ENCODE measurements around the gene DOLK. TPM values are rescaled to one million over a fixed set of nuclear protein-coding genes. Genes with fewer than 3 reads are reported as not detected.

Gene DOLK
- total RNA-seq, 1 experiment from 2014 or later: 12.0 TPM

GRCh38 chr9:128908372-128908771 lies 39.0 kb downstream of the DOLK start:
- H3K79me2 ChIP-seq (ENCODE audit: insufficient read depth, low read length): peaks cover 11% of the 10 kb centered on the region; the same call in 1 of the 2 replicates
- H3K9me2 ChIP-seq (ENCODE audit: insufficient read depth): no peaks in the 10 kb centered on the region
- H2AFZ ChIP-seq (ENCODE audit: low read depth, low read length, poor library complexity, severe bottlenecking): no peak overlapping the region
- H3K27ac ChIP-seq (ENCODE audit: low read depth, low read length): no peak overlapping the region
- peaks cover 6 to 14% of the 10 kb centered on the region in 2 experiments; a peak in 3 of 4 replicates for H3K36me3 ChIP-seq (ENCODE audit: control insufficient read depth in 1 of 2, insufficient read depth in 2 of 2, low read length in 2 of 2)
- BruUV-seq (replicated peaks): no TSS peak
- H3K9ac ChIP-seq (ENCODE audit: low read length): no peak overlapping the region
- no peaks in the 10 kb centered on the region for H3K27me3 ChIP-seq (ENCODE audit: insufficient read depth, low read length)
- CTCF ChIA-PET: no interaction called here
- POLR2A ChIA-PET: no interaction called here
- peaks cover 21 to 40% of the 10 kb centered on the region in 2 experiments for H3K4me1 ChIP-seq (ENCODE audit: control insufficient read depth in 1 of 2, insufficient read depth in 2 of 2, low read length in 2 of 2)
- no peak for TF ChIP-seq CBX3 (IDR thresholded peaks at IDR 0.05; ENCODE audit: low read depth)
- TF ChIP-seq CTCF (IDR thresholded peaks at IDR 0.05 in 2 of 3, conservative IDR thresholded peaks at IDR 0.05 in 1 of 3; ENCODE audit: borderline replicate concordance in 1 of 3, insufficient read depth in 1 of 3, low read depth in 2 of 3, low read length in 2 of 3): no peak
- TF ChIP-seq SP1 (IDR thresholded peaks at IDR 0.05; ENCODE audit: low read depth): no peak
- no peak for TF ChIP-seq EGR1 (IDR thresholded peaks at IDR 0.05; ENCODE audit: low read depth)
- no peaks in the 10 kb centered on the region for H3K9me3 ChIP-seq (ENCODE audit: control insufficient read depth in 1 of 2, insufficient read depth in 1 of 2, low read depth in 1 of 2, low read length in 2 of 2)
- H3K4me3 ChIP-seq (replicated peaks in 1 of 2; ENCODE audit: low read depth in 1 of 2, low read length in 2 of 2): no peak overlapping the region
- no peak overlapping the region for H3K4me2 ChIP-seq (ENCODE audit: low read length)
- H4K20me1 ChIP-seq (ENCODE audit: insufficient read depth): no peaks in the 10 kb centered on the region
- DNase-seq (ENCODE audit: low read depth, low spot score) (no peak), ATAC-seq (no peak)
- intact Hi-C loops (cut with micrococcal nuclease): no loop called here
- RAD21 ChIA-PET (ENCODE audit: low non-redundant PET in 1 of 2, low total read pairs in 2 of 2, uncharacterized antibody in 2 of 2, unreplicated experiment in 2 of 2): no interaction called here

DNA sequence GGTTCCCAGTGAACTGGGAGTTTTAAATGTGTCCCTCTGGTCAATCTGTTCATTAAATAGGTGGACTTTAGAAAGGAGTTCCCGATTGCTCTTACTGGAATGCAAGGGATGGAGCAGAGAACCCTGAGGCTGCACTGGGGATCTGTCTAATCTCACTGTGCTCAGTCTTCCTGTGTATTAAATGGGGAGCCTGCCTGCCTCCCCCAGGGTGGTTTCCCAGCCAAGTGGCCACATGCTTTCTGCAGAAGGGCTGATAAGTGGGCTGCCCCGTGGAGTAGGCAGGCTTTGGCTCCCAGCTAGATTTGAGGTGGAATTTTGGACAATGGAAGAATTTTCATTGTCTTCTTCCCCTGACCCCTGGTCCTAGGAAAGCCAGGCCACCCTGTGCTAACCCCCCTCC lies 40.7 kb downstream of the DOLK start:
- Histone ChIP-seq H3K27me3 (ENCODE audit: insufficient read depth, low read length) (no peaks in the 10 kb centered on the region), H4K20me1 (ENCODE audit: insufficient read depth) (no peaks in the 10 kb centered on the region), H3K27ac (ENCODE audit: low read depth, low read length) (no peak overlapping the region), H3K4me3 (replicated peaks in 1 of 2; ENCODE audit: low read depth in 1 of 2, low read length in 2 of 2) (no peak overlapping the region), H3K36me3 (ENCODE audit: control insufficient read depth in 1 of 2, insufficient read depth in 2 of 2, low read length in 2 of 2) (peaks cover 6 to 14% of the 10 kb centered on the region in 2 experiments; a peak in 3 of 4 replicates), H3K4me1 (ENCODE audit: control insufficient read depth in 1 of 2, insufficient read depth in 2 of 2, low read length in 2 of 2) (peaks cover 21 to 38% of the 10 kb centered on the region in 2 experiments), H3K4me2 (ENCODE audit: low read length) (no peak overlapping the region), H3K79me2 (ENCODE audit: insufficient read depth, low read length) (peaks cover 4% of the 10 kb centered on the region; the same call in 1 of the 2 replicates), H2AFZ (ENCODE audit: low read depth, low read length, poor library complexity, severe bottlenecking) (no peak overlapping the region), H3K9ac (ENCODE audit: low read length) (no peak overlapping the region), H3K9me3 (ENCODE audit: control insufficient read depth in 1 of 2, insufficient read depth in 1 of 2, low read depth in 1 of 2, low read length in 2 of 2) (no peaks in the 10 kb centered on the region), H3K9me2 (ENCODE audit: insufficient read depth) (no peaks in the 10 kb centered on the region)
- no peak for DNase-seq (ENCODE audit: low read depth, low spot score)
- ChIA-PET POLR2A (no interaction called here), RAD21 (ENCODE audit: low non-redundant PET in 1 of 2, low total read pairs in 2 of 2, uncharacterized antibody in 2 of 2, unreplicated experiment in 2 of 2) (no interaction called here), CTCF (no interaction called here)
- ATAC-seq: no peak
- intact Hi-C loops (cut with micrococcal nuclease): no loop called here
- TF ChIP-seq SIN3A (IDR thresholded peaks at IDR 0.05; ENCODE audit: low read depth) (no peak), EGR1 (IDR thresholded peaks at IDR 0.05; ENCODE audit: low read depth) (no peak), ZFX (IDR thresholded peaks at IDR 0.05) (no peak), RAD21 (IDR thresholded peaks at IDR 0.05; ENCODE audit: low read depth) (no peak), CEBPB (IDR thresholded peaks at IDR 0.05; ENCODE audit: low read depth) (no peak), JUND (IDR thresholded peaks at IDR 0.05) (no peak)
- BruUV-seq (replicated peaks): no TSS peak
